ENCODE data around the gene PLCL1.

Gene PLCL1

DNA sequence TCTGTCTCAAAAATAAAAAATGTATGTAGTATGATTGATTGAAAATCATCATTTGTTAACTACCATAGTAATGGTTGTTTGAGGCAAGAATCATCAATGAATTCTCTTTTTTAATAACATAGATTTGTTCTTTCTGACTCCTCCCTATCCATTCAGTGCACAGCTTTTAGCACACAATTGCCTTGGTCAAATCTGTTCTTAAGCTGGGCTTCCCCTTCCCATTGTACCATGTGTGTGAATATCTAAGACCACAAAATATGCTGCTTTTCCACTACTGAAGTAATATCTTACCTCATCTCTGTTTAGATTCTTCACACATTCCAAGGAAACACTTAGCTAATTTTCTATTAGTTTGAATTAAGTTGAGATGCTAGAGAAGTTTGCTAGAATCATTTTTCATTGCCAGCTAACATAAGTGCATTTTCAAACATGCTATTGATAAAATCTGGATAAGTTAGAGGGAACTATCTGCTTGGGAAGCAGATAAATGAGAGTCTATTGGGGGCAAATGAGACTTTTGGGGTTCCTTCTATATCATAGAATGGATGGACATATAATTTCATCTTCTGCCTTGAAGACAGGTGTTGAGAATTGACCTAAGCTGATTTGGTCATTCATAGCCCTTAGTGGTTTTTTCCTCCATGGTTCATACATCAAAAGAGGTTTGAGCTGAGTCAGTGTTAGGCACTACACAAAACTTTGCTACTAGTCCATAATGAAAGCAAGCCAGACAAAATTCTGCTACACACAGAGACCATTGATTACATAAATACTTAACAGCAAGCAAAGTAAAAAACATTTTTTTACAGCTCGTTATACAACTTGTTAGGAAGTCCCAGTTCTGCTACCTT lies 231.9 kb downstream of the PLCL1 start:
- TF ChIP-seq, protein P1, sequence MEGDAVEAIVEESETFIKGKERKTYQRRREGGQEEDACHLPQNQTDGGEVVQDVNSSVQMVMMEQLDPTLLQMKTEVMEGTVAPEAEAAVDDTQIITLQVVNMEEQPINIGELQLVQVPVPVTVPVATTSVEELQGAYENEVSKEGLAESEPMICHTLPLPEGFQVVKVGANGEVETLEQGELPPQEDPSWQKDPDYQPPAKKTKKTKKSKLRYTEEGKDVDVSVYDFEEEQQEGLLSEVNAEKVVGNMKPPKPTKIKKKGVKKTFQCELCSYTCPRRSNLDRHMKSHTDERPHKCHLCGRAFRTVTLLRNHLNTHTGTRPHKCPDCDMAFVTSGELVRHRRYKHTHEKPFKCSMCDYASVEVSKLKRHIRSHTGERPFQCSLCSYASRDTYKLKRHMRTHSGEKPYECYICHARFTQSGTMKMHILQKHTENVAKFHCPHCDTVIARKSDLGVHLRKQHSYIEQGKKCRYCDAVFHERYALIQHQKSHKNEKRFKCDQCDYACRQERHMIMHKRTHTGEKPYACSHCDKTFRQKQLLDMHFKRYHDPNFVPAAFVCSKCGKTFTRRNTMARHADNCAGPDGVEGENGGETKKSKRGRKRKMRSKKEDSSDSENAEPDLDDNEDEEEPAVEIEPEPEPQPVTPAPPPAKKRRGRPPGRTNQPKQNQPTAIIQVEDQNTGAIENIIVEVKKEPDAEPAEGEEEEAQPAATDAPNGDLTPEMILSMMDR (IDR thresholded peaks at IDR 0.05; ENCODE audit: extremely low read depth, missing control alignments) = no peak
- DNase-seq (ENCODE audit: low spot score) = peak; percentile 25

DNA sequence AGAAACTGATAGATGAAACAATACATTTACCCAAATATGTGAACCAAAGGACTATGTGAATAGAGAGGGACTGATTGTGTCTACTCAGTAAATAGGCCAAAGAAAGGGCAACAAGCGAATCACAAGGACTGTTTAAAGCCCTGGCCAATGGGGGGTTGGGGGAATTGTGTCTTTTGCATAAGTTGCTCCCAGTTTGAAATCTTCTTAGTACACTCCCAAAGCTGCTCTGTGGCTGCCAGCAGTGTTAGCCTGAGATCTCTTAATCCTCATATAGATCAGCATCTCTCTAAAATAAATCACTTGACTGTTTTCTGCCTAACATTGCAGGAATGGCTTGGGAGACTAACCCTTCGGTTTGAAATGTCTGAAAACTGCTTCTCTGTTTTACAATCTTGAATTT lies 236.4 kb downstream of the PLCL1 start:
- TF ChIP-seq, protein P1 (IDR thresholded peaks at IDR 0.05; ENCODE audit: extremely low read depth, missing control alignments) = no peak
- DNase-seq (ENCODE audit: low spot score) = no peak

DNA sequence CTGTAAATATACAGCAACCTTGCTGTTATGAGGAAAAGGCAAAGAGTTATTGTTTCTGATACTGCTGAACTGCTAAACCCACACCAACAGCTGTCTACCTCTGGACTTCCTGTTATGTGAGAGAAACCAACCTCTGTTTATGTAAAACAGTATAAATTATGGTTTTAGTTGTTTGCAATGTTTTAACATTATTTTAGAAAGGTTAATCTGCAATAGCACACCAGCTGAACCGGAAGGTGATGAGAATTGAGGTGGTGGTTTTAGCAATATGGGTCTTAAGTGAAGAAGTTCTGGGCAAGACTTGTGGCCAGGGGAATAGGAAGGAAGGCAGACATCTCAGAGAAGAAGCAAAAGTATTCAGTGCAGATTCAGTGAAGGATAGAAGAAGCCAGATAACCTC lies 237.8 kb downstream of the PLCL1 start:
- TF ChIP-seq, protein P1 (IDR thresholded peaks at IDR 0.05; ENCODE audit: extremely low read depth, missing control alignments) = no peak
- peak; percentile 15 for DNase-seq (ENCODE audit: low spot score)

DNA sequence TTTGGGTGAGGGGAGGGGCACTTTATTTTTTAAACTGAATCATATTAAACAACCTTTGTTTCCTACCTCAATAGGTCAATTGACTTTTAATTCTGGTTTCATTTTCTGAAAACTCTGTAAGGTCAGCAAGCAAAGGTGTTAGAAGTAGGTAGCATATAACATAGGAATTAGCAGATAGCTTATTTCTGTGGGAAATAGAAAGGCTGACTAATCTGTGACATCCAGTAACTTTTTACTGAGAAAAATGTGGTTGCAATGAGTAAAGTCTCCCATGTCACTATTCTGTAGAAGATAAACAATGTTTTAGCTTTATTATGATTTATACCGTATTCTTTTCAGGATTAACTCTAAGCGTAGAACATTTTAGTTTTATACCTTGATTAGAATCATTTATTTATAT lies 240.4 kb downstream of the PLCL1 start:
- TF ChIP-seq, protein P1 (IDR thresholded peaks at IDR 0.05; ENCODE audit: extremely low read depth, missing control alignments) = no peak
- DNase-seq (ENCODE audit: low spot score) = no peak

DNA sequence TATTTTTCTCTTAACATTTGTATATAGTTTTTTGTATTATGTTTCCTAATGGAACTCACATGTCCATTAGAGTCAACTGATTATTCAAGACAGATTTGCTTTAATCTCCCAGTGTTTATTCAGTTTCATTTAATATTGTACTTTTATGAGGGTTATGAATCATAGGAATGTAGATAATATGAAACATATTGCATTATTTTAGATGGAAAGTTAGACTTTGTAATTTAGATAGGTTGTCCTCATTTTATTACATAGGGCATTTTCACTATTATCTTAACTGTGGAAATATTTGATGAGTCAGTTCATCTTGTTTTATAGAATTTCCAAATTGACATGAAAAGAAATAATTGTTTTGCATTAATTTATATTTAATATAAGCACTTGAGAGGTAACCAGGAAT lies 240.8 kb downstream of the PLCL1 start:
- TF ChIP-seq, protein P1 (IDR thresholded peaks at IDR 0.05; ENCODE audit: extremely low read depth, missing control alignments) = no peak
- no peak for DNase-seq (ENCODE audit: low spot score)

DNA sequence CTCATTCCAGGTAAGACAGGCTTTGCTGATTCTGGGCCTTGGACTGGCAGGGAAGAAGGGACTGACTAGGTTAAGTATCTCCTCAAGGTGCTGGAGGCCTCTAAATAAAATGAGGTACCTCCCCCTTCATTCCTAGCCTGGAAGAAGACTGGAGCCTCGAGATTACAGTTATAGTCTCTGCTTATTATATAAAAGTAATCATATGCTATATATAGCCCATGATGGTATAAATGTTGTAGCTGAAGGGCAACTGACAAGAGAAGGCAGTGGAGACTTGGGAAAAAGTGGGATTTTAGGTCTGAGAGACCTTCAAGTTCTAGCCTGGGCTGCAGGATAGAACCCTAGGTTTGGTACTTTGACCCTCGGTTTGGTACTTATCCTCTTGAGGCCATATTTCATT lies 248.3 kb downstream of the PLCL1 start:
- no peak for DNase-seq (ENCODE audit: low spot score)
- TF ChIP-seq, protein P1 (IDR thresholded peaks at IDR 0.05; ENCODE audit: extremely low read depth, missing control alignments) = no peak

DNA sequence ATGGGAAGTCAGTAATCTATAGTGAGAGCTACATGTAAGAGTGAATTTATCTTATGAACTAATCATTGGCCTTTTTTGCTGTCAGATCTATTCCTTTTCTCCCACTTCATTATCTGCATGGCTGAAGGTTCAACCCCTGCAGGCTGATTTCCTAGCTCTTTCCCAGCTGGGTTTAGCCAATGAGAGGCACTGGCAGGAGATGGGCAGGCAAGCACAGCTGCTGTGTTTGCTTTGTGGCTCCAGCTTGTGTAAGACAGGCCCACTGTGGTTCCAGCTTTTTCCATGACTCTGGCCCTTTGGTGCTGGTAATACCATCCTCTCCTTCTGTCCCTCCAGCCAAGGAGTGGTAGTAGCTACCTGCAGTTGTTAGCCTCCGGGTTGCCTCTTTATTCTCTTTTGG lies 248.8 kb downstream of the PLCL1 start:
- DNase-seq (ENCODE audit: low spot score) = no peak
- TF ChIP-seq, protein P1 (IDR thresholded peaks at IDR 0.05; ENCODE audit: extremely low read depth, missing control alignments) = no peak
